Measurements from ENCODE around the gene CTNNA1.

CTNNA1 gene

GRCh38 chr5:138930371-138931097 lies 177.3 kb downstream of the CTNNA1 start:
- no peak for DNase-seq (ENCODE audit: low read depth)

- DNase-seq (ENCODE audit: low read depth): no peak
Observed at GRCh38 chr5:138932171-138932810, 179.1 kb downstream of the CTNNA1 start.

GRCh38 chr5:138933522-138934290 lies 180.5 kb downstream of the CTNNA1 start:
- DNase-seq (ENCODE audit: low read depth): no peak

- DNase-seq (ENCODE audit: low read depth): no peak
Observed at GRCh38 chr5:138934971-138935370, 181.7 kb downstream of the CTNNA1 start.

DNA sequence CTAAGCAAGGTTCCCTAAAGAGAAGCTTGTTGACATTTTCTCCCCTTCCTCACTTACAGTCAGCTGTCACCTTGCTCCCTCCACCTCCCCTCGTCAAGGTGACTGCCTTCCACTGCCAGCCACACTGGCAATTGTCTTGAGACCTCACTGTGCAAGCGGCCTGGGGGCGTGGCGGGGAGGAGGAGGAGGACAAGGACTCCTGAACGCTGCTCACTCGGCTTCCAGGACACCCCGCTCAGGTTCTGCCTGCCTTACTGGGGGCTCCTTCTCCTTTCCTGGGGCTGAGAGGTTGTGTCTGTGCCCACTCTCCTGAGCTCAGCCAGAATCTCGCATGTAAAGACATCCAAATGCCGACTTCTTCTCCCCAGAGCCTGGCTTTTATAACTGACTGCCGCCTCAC lies 182.2 kb downstream of the CTNNA1 start:
- no peak for DNase-seq (ENCODE audit: low read depth)

DNA sequence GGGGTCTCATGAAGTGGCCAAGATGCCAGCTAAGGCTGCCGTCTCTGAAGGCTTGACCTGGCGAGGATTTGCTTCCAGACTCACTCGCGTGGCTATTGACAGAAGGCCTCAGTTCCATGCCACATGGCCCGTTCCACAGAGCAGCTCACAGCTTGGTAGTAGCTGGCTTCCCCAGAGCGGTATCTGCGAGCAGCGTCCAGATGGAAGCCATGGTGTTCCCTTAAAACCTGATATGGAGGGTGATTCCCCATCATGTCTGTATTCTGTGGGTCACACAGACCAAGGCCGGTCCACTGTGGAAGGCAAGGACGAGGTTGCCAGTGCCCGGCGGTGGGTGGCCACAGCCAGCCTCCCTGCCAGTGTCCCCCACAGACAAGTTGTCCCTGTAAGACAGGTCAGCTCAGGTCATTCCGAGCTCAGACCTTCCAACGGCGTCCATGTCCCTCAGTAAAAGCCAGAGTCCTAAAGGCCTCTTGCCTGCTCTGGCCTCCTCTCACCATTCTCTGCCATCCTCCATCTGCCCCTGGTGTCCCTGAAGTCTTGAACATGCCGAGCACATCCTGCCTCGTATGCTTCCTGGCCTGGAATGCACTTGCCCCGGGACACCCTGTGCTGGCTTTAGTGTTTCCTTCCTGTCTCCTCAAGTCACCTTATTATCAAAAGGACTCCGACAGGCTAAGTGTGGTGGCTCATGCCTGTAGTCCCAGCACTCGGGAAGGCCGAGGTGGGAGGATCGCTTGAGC lies 183.2 kb downstream of the CTNNA1 start:
- DNase-seq (ENCODE audit: low read depth): no peak

GRCh38 chr5:138936968-138937345 lies 183.7 kb downstream of the CTNNA1 start:
- DNase-seq (ENCODE audit: low read depth): no peak

DNA sequence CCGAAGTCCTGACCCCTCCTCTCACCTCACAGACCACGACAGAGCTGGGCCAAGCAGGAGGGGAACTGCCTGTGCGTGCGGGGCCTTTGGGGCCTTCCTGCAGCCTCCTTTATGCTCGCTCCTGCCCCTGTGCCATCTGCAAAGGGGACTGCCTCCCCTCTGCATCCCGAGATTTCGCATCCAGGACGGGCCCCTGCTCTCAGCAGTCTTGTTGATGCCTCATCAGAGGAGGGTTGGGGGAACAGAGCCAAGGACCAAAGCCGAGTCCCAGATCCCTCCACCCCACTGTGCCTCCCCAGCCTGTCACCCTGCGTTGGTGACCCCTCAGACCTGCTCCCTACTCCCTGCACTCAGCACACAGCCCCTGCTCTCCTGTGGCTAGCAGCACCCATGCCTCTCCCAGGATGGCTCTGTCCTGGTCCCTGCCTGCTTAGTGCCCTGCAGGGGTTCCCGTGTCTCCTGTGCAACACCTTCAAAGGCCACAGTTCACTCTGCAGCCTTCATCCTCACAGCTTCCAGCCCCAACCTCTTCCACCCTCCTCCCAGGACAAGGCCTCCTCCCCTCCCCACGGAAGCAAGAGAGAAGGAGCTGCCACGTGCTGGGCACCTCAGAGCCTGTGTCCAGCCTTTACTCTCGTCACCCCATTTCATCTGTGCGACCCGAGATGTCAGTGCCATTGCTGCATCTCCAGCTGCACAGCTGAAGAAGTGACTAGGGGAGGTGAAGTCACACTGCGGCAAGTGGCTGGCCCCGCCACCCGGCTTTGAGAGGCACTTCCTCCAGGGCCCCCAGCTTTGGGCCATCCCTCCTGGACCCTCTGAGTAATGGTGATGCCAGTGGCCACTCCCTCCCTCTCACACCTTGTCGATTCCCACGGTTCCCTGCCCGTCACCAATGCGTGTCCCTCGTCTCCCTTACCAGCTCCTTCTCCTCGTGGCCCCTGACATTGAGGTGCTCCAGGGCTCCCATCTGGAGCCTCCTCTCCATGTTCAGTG lies 184.5 kb downstream of the CTNNA1 start:
- DNase-seq (ENCODE audit: low read depth): no peak

- no peak for DNase-seq (ENCODE audit: low read depth)
Observed at GRCh38 chr5:138938526-138938925, 185.3 kb downstream of the CTNNA1 start.

GRCh38 chr5:138942066-138942465 lies 188.8 kb downstream of the CTNNA1 start:
- DNase-seq (ENCODE audit: low read depth): no peak

DNA sequence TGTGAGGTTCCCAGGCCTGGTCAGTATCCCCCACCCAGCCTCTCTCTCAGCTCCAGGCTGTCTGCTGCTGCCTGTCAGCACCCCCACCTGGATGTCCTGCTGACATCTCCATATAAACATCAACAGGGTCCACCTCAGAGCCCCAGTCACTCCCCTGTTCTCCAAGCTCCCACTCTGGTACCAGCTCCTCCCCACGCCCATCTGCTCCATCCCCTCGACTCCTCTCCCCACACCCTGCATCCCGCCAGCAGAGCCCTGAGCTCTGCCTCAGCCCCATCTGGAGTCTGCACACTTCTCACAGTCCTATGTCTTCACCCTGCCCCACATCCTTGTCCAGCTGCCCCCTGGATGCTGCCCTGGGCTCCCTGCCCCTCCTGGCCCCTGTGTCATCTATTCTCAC lies 189.6 kb downstream of the CTNNA1 start:
- no peak for DNase-seq (ENCODE audit: low read depth)

DNA sequence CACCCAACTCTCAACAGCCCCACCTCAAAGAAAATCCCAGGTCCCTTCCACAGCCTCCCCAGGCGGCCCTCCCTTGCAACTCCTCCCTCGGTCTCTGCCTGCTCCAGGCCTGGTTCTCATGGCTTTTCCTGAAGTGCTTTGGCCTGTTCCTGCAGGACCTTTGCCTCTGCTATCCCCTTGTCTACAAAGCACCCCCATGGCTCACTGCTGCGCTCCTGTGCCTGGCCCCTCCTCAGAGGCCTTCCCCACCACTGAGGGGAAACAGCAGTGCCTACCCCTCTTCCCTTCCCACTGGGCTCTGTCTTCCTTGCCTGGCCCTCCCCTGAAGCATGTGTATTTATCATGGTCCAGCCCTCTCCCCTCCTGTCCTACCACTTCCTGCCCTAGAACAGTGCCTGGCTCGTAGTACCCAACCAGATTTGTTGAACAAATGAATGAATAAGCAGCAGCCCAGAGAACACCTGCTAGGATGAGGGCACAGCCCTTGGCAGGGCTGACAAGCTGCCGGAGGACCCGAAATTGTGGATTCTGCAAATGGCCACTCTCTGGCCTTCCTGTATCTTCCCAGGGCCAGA lies 190.5 kb downstream of the CTNNA1 start:
- no peak for DNase-seq (ENCODE audit: low read depth)

DNA sequence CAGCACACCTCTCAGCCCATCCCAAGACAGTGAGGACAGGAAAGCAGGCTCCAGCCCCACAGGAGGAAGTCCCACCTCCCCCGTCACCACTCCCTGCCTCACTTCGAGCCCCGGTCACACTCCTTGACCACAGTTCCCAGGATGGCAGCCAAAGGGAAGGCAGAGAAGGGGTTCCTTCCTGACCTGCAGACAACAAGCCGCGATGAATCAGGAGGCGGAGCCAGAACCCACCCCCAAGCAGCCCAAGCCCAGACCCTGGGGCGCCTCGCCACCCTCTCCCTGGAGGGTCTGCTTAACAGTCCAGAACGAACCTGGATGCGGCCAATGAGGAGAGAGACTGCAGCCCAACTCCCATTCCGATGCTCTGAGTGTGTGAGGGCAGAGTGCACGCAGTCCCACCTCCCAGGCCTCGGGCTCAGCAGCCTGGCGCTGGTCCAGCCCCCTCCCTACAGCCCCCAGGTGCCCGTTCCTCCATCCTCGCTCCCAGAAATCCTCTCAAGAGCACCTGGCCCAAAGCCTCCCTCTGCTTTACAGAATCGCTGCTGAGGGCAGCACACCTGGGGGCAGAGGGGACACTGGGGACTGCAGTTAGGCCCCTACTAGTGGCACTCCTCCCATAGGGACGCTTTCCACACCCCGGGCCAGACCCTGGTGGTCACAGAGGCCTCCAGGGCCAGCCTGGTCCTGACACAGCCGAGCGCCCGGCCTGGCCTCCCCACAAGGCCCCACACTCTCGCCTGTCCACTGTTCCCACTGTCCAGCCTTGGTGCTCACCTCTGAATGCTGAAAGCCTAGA lies 191.5 kb downstream of the CTNNA1 start:
- no peak for DNase-seq (ENCODE audit: low read depth)

- no peak for DNase-seq (ENCODE audit: low read depth)
Observed at GRCh38 chr5:138945421-138946240, 192.4 kb downstream of the CTNNA1 start.

GRCh38 chr5:138946241-138946623 lies 193.0 kb downstream of the CTNNA1 start:
- DNase-seq (ENCODE audit: low read depth): no peak

DNA sequence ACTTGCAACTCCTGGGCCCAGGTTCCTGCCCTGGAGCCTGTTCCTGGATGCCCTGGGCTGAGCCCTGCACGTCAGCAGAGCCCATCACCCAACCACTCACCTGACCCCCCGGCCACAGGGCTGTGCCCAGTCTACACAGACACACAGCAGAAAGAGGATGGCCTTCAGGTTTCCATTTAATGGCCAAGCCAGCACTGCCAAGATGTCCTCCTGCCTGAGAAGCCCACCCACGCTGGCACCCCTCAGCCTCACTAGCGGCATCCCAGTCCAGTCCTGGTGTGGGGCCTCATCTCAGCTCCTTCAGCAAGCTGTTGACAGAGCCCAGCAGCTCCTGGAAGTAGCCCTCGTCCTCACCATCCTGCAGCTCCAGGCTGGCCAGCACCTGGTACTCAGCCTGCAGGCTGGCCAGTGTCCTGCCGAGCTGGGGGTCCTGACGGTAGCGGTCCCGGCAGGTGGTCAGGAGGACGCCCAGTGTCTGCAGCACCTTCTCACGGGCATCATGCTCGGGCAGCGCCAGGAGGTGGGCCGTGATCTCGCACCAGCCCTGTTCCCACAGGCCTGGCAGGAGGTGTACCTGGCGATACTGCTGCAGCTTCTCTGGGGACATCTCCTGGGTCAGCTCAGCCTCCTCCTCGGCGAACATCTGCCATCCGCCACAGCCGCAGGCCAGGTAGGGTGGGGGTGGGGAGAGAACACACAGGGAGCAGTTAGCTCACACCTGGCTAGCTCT lies 193.8 kb downstream of the CTNNA1 start:
- no peak for DNase-seq (ENCODE audit: low read depth)

DNA sequence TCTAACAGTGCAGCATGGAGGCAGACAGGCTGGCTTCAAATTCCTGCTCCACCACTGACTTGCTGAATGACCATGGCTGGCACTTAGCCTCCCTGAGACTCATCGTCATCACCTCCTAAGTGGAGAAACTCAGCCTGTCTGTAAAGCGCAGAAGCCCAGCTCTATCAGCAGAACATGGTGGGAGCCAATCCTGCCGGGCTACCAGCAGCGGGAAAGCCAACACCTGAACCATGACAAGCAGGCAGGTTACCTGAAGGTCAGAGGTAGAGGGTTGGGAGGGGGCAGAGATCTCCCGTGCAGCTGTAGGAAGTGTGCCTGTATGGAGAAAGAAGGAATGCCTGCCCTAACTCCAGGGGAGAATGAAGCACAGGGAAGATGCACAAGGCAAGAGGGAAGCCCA lies 194.6 kb downstream of the CTNNA1 start:
- no peak for DNase-seq (ENCODE audit: low read depth)

DNA sequence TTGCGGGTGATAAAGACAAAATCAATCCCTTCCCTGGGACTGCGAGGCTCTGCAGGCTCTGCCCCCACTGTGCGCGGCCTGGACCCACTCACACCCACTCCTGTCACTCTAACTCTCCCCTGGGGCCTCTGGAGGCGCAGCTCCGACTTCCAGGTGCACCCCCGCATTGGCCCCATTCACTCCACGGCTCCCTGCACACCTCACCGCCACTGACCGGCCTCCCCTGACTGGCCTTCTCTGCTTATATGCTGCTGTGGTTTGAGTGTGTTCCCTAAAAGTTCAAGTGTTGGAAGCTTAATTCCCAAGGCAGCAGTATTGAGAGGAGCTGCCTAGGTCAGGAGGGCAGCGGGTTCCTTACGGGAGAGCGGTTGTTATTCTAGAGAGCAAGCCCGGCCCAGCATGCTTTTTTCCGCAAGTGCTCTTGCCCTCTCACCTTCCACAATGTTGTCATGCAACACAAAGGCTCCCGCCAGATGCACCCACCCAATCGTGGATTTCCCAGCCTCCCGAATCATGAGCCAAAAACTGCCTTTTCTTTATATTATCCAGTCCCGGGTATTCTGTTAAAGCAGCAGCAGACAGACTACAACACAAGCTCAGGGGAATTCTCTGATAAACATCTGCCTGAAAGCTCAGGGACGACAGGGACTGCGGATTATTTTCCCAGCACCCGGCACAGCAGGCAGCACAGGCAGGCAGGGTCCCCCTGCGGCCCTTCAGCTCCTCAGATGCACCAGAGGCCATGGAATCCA lies 195.4 kb downstream of the CTNNA1 start:
- DNase-seq (ENCODE audit: low read depth): no peak

All from T-helper 22 cell (primary cell).